NCI-H1417 treated with DMSO at 0.1 percent for 48 hours (cell line): ENCODE data around the gene MFAP3.

Experiments
- DNase-seq: peaks from one replicate; lab custom pipeline; 2025; lab: John Stamatoyannopoulos, UW

The MFAP3 gene

GRCh38 chr5:154092356-154093141, 53.8 kb downstream of the MFAP3 start:
- no peak for DNase-seq

GRCh38 chr5:154093142-154093532, 54.4 kb downstream of the MFAP3 start:
- no peak for DNase-seq

DNA sequence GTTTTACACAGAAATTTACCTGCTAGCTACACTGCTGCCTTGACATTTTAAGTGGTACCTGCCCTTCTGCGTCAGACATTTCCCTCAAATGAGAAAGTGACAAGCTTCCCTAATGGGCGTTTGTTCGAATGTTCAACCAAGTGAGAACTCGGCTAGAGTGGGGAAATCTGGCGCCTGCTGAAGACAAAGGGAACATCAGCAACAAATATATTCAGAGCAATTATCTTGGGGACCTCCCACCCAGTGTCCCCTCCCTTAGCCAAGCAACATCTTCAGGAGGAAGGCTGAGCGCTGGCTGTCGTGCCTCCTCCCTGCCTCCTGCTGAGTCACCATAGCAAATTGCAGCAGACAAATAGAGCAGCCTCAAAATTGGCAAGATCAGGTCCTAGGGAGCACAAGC, 57.1 kb downstream of the MFAP3 start:
- DNase-seq, result peak; percentile 14

DNA sequence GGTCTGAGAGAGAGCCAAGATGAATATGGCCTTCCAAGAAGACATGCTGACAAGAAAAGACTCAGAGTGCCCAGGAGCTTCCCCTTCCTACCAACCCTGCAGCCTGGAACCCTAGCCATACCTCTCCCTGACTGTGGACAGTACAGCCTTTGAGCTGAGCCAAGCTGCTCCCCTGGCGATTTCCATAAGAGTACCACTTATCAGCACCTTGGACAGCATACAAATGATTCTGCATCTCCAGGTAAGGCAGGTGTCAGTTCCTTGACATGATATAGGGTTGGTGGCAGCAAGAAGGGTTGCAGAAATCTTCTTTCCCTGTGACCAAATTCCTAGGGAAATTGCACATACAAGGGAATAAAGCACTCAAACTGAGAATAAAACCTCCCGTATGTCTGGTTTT, 58.3 kb downstream of the MFAP3 start:
- no peak for DNase-seq

GRCh38 chr5:154098465-154098864, 59.7 kb downstream of the MFAP3 start:
- no peak for DNase-seq

DNA sequence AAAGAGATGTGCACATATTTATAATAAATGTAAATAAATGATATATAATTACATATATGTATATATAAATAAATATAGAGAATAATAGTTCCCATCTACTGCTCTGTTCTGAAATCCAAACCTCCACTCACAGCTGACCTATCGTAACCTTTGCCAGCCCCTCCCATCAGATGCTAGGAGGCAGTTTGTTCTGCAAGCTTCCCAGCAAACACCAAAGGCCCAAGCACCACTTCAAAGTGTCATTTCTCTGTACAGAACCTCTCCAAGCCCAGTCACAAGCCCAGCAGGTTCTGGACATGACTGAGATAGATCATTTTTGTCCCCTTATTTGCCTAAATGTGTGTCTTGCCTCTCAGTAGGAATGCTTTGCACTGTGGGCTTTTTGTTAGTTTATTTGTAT, 62.4 kb downstream of the MFAP3 start:
- no peak for DNase-seq

DNA sequence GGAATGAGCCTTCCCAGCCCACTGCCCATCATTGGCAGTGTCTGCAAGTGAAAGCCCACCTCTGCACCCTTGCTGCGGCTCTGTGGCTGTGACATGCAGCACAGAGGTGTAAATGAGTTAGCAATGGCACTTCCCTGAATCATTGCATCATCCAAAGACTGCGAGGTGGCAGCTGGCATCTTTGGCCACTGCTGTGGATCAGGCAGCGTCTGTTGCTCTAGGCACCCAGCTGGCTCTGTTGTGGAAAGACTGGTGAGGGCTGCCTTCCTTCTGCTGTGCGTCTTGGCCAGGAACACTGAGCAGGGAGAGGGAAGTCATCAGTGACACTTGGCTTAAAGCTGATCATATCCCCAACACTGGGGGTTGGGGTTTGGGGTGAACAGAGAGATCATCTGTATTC, 64.5 kb downstream of the MFAP3 start:
- DNase-seq, result no peak
